Measurements from ENCODE around the gene UGCG.
A peak's percentile ranks its signal among the peaks of the same experiment; 100 is the strongest.
"Not testable (repeated sequence)": the region's sequence is repeated elsewhere in the genome, so short reads cannot be mapped to it uniquely, and the experiment has no call there.

The UGCG gene

DNA sequence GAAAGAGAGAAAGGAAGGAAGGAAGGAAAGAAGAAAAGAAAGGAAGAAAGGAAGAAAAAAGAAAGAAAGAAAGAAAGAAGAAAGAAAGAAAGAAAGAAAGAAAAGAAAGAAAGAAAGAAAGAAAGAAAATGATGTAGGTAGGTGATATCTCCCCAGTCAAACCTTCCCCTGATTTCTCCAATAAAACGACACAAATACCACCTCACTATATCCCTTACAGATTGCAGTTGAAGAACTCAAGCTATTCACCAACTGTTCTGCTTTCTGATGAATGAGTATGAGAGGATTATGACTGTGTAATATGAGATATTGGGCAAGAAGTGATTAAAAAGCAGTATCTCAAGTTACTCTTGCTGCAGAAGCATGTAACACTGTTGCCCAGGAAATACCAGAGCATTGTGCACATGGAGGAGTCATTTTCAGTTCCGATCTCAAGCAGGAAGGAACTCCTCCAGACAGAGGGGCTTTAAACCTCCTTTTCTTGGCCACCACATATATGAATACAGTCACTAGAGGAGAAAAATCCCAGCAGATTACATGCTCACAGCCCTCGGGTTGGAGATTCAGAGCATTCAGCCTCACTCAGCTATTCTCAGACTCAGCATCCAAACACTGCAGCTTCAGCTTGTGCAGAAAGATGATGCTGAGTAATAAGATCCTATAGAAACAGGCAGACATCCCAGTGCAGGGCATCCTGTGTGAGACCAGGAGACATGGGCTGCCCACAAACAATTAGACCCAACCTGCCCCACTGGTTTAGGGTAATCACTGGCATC, 61.4 kb downstream of the UGCG start:
- peak overlapping the region; percentile 42 for H3K4me2 ChIP-seq (ENCODE audit: low read depth, low read length, poor library complexity, severe bottlenecking)
- no peak overlapping the region for H3K27ac ChIP-seq (ENCODE audit: low read depth, low read length)
- TF ChIP-seq, protein P1, sequence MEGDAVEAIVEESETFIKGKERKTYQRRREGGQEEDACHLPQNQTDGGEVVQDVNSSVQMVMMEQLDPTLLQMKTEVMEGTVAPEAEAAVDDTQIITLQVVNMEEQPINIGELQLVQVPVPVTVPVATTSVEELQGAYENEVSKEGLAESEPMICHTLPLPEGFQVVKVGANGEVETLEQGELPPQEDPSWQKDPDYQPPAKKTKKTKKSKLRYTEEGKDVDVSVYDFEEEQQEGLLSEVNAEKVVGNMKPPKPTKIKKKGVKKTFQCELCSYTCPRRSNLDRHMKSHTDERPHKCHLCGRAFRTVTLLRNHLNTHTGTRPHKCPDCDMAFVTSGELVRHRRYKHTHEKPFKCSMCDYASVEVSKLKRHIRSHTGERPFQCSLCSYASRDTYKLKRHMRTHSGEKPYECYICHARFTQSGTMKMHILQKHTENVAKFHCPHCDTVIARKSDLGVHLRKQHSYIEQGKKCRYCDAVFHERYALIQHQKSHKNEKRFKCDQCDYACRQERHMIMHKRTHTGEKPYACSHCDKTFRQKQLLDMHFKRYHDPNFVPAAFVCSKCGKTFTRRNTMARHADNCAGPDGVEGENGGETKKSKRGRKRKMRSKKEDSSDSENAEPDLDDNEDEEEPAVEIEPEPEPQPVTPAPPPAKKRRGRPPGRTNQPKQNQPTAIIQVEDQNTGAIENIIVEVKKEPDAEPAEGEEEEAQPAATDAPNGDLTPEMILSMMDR (IDR thresholded peaks at IDR 0.05; ENCODE audit: insufficient read depth, low read length, poor library complexity, severe bottlenecking), result no peak
- no peak for TF ChIP-seq EZH2phosphoT487 (conservative IDR thresholded peaks at IDR 0.05; ENCODE audit: low read length)
- H3K9ac ChIP-seq (ENCODE audit: low read length), result peak overlapping the region; percentile 33; the same call in 1 of the 2 replicates
- no peaks in the 10 kb centered on the region for H3F3A ChIP-seq (ENCODE audit: insufficient read depth)
- H3K27me3 ChIP-seq (ENCODE audit: low read length), result no peaks in the 10 kb centered on the region
- H2AFZ ChIP-seq (ENCODE audit: low read depth, low read length, severe bottlenecking), result peak overlapping the region; percentile 29
- H3K9me3 ChIP-seq (ENCODE audit: insufficient read depth, low read length), result no peaks in the 10 kb centered on the region
- H3K79me2 ChIP-seq (ENCODE audit: insufficient read depth, low read length), result no peaks in the 10 kb centered on the region
- H3K36me3 ChIP-seq (ENCODE audit: low read length), result no peaks in the 10 kb centered on the region
- no peak overlapping the region for H3K4me3 ChIP-seq (ENCODE audit: insufficient read depth, low read length, poor library complexity, severe bottlenecking)
- no peaks in the 10 kb centered on the region for H4K20me1 ChIP-seq (ENCODE audit: low read depth, low read length)
- no peaks in the 10 kb centered on the region for H3K9me2 ChIP-seq (replicated peaks; ENCODE audit: insufficient read depth, low read length)

DNA sequence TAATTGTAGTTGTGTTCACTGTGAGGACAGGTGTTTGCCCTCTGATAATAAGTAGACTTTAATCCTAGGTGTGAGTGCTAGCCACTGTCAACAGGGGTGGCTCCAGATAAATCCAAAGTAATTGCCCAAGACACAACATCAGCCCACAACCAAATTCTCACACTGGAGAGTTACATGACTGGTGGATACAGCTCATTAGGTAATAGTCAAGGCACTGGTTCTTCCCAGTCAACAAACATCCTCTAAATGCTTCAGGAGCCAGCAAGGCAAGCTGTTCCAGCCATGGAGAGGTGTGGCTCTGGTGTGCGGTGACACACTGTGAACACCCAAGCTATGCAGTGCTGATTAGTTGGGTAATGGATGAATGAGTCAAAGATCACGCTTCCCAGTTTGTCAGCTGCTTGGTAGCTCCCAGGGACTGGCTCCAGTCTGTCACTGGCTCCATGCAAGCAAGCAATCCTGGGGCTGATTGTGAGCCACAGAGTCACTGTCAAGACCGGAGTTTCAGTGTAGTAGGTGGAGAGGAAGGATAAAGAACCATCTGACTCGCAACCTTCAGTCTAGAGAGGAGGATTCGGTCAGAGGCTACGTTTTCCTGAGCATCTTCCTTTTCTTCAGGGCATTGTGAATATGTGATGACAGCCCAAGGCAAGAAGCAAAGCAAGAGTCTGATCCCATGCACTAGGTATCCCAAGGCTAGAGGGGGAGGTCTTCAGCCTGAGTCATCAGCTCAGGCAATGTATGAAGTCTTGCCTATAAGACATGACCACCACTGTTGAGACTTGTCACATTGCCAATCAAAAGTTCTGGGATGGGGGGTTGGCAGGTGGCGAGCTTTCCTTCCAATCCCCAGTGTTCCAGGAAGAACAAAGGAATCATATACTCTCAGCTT, 63.1 kb downstream of the UGCG start:
- Histone ChIP-seq H3K4me3 (ENCODE audit: insufficient read depth, low read length, poor library complexity, severe bottlenecking) (no peak overlapping the region), H3K4me2 (ENCODE audit: low read depth, low read length, poor library complexity, severe bottlenecking) (no peak overlapping the region), H3K9me2 (replicated peaks; ENCODE audit: insufficient read depth, low read length) (no peaks in the 10 kb centered on the region), H2AFZ (ENCODE audit: low read depth, low read length, severe bottlenecking) (no peak overlapping the region), H4K20me1 (ENCODE audit: low read depth, low read length) (no peaks in the 10 kb centered on the region), H3F3A (ENCODE audit: insufficient read depth) (no peaks in the 10 kb centered on the region), H3K9me3 (ENCODE audit: insufficient read depth, low read length) (no peaks in the 10 kb centered on the region), H3K79me2 (ENCODE audit: insufficient read depth, low read length) (no peaks in the 10 kb centered on the region), H3K27me3 (ENCODE audit: low read length) (no peaks in the 10 kb centered on the region), H3K9ac (ENCODE audit: low read length) (no peak overlapping the region), H3K27ac (ENCODE audit: low read depth, low read length) (no peak overlapping the region), H3K36me3 (ENCODE audit: low read length) (no peaks in the 10 kb centered on the region)
- TF ChIP-seq, protein P1 (IDR thresholded peaks at IDR 0.05; ENCODE audit: insufficient read depth, low read length, poor library complexity, severe bottlenecking), result no peak
- TF ChIP-seq EZH2phosphoT487 (conservative IDR thresholded peaks at IDR 0.05; ENCODE audit: low read length), result no peak

DNA sequence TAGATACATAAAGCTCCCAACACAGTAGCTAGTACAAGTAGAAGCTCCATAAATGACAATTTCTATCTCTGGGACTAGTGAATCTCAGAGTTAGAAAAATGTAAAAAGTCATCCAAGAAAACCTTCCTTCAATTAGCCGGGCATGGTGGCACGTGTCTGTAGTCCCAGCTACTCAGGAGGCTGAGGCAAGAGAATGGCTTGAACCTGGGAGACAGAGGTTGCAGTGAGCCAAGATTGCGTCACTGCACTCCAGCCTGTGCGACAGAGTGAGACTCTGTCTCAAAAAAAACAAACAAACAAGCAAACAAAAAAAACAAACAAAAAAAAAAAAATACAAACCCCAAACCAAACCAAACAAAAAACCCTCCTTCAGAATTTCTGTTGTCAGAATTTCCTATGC, 63.9 kb downstream of the UGCG start:
- not testable (repeated sequence) for H3K4me2 ChIP-seq (ENCODE audit: low read depth, low read length, poor library complexity, severe bottlenecking); H3K27me3 ChIP-seq (ENCODE audit: low read length); H3K9me2 ChIP-seq (replicated peaks; ENCODE audit: insufficient read depth, low read length); H3K36me3 ChIP-seq (ENCODE audit: low read length); H3K27ac ChIP-seq (ENCODE audit: low read depth, low read length); H2AFZ ChIP-seq (ENCODE audit: low read depth, low read length, severe bottlenecking); H3K9ac ChIP-seq (ENCODE audit: low read length); H3F3A ChIP-seq (ENCODE audit: insufficient read depth); H3K79me2 ChIP-seq (ENCODE audit: insufficient read depth, low read length); H3K4me3 ChIP-seq (ENCODE audit: insufficient read depth, low read length, poor library complexity, severe bottlenecking); H3K9me3 ChIP-seq (ENCODE audit: insufficient read depth, low read length); H4K20me1 ChIP-seq (ENCODE audit: low read depth, low read length)

Data from SU-DHL-6 (cell line).